Mammary epithelial cell (primary cell): ENCODE data around the gene RPLP2.

Source experiments
- EZH2 ChIP-seq: IDR thresholded peaks from 2 replicates; pipeline ENCODE4 v1.6.1; 2012; ENCODE audit warnings: low read length, inconsistent platforms, borderline replicate concordance
- TF ChIP-seq, protein P1 (sequence below), 2 donors: IDR thresholded peaks in 1 of 2; conservative IDR thresholded peaks in 1 of 2; 2 replicates each; pipeline ENCODE4 v1.5.1; 2011 to 2012; ENCODE audit warnings: inconsistent platforms in 2 of 2, low read length in 2 of 2, mild to moderate bottlenecking in 2 of 2, control low read depth in 1 of 2, low read depth in 1 of 2; ENCODE audit not compliant: insufficient read depth in 1 of 2; ENCODE audit errors: extremely low read depth in 1 of 2

- no peak for TF ChIP-seq EZH2
- TF ChIP-seq, protein P1, sequence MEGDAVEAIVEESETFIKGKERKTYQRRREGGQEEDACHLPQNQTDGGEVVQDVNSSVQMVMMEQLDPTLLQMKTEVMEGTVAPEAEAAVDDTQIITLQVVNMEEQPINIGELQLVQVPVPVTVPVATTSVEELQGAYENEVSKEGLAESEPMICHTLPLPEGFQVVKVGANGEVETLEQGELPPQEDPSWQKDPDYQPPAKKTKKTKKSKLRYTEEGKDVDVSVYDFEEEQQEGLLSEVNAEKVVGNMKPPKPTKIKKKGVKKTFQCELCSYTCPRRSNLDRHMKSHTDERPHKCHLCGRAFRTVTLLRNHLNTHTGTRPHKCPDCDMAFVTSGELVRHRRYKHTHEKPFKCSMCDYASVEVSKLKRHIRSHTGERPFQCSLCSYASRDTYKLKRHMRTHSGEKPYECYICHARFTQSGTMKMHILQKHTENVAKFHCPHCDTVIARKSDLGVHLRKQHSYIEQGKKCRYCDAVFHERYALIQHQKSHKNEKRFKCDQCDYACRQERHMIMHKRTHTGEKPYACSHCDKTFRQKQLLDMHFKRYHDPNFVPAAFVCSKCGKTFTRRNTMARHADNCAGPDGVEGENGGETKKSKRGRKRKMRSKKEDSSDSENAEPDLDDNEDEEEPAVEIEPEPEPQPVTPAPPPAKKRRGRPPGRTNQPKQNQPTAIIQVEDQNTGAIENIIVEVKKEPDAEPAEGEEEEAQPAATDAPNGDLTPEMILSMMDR (conservative IDR thresholded peaks at IDR 0.05 in 1 of 2, IDR thresholded peaks at IDR 0.05 in 1 of 2; ENCODE audit: extremely low read depth in 1 of 2, insufficient read depth in 1 of 2, low read depth in 1 of 2, low read length in 2 of 2): no peak
These were observed 36.3 kb upstream of the RPLP2 start for GRCh38 chr11:773425-773824.
